Ureter (tissue), 1 donor: ENCODE results near the gene CD37. TPM values are rescaled to one million over a fixed set of nuclear protein-coding genes. Genes with fewer than 3 reads are reported as not detected.
"Not testable (repeated sequence)": the region's sequence is repeated elsewhere in the genome, so short reads cannot be mapped to it uniquely, and the experiment has no call there.

ENCODE experiments used
- DNase-seq: peaks from one replicate; pipeline ENCODE4 v3.0.0-alpha.2; 2020; ENCODE audit warnings: low spot score
- total RNA-seq: library from RNA; stranded (reverse); gene quantifications from one replicate; pipeline ENCODE4 v1.2.4, GENCODE V29; 2023
- donor health status: DM: yes; HTN: yes; CAD: no.

Gene CD37
- total RNA-seq, 1 donor from 2014 or later, result 11.0 TPM

GRCh38 chr19:49328741-49329140 lies 6.5 kb upstream of the CD37 start:
- DNase-seq, result no peak

GRCh38 chr19:49331187-49331586 lies 4.0 kb upstream of the CD37 start:
- DNase-seq, result not testable (repeated sequence)

- DNase-seq, result no peak
Observed at GRCh38 chr19:49331616-49332055, 3.6 kb upstream of the CD37 start.

GRCh38 chr19:49332691-49333417 lies 2.4 kb upstream of the CD37 start:
- DNase-seq, result not testable (repeated sequence)

GRCh38 chr19:49333418-49333805 lies 1.8 kb upstream of the CD37 start:
- no peak for DNase-seq

- DNase-seq, result no peak
Observed at GRCh38 chr19:49333811-49334288, 1.4 kb upstream of the CD37 start.

- no peak for DNase-seq
Observed at GRCh38 chr19:49335784-49336481, 727 bp downstream of the CD37 start.

- DNase-seq, result no peak
Observed at GRCh38 chr19:49336482-49337266, 1.5 kb downstream of the CD37 start.

GRCh38 chr19:49337267-49338022 lies 2.2 kb downstream of the CD37 start:
- DNase-seq, result no peak

- no peak for DNase-seq
Observed at GRCh38 chr19:49338023-49338677, 2.9 kb downstream of the CD37 start.

GRCh38 chr19:49338691-49339300 lies 3.6 kb downstream of the CD37 start:
- DNase-seq, result peak; percentile 90

GRCh38 chr19:49339301-49340068 lies 4.3 kb downstream of the CD37 start:
- peak; percentile 90 for DNase-seq

GRCh38 chr19:49340069-49340864 lies 5.1 kb downstream of the CD37 start:
- peak; percentile 81 for DNase-seq

GRCh38 chr19:49340865-49341718 lies 5.9 kb downstream of the CD37 start:
- DNase-seq, result no peak

GRCh38 chr19:49342291-49342721 lies 7.1 kb downstream of the CD37 start:
- no peak for DNase-seq

- no peak for DNase-seq
Observed at GRCh38 chr19:49343123-49343522, 7.9 kb downstream of the CD37 start.

- no peak for DNase-seq
Observed at GRCh38 chr19:49344505-49345423, 9.6 kb downstream of the CD37 start.
